Superior temporal gyrus (tissue), 1 donor: Measurements from ENCODE around the gene GSTT2.
"Not testable (repeated sequence)": the region's sequence is repeated elsewhere in the genome, so short reads cannot be mapped to it uniquely, and the experiment has no call there.

Source experiments
- DNase-seq: peaks from one replicate; pipeline ENCODE4 v3.0.0-alpha.2; 2016; ENCODE audit errors: extremely low spot score

The GSTT2 gene

GRCh38 chr22:23979557-23980240 lies at the start of gene GSTT2:
Gene GSTT2, plus strand, starts transcription at chr22:23980134.
- not testable (repeated sequence) for DNase-seq

- peak; percentile 5 for DNase-seq
Measured at GRCh38 chr22:23938328-23939016, 41.5 kb upstream of the GSTT2 start.

- DNase-seq, result no peak
Measured at GRCh38 chr22:23939017-23939357, 40.9 kb upstream of the GSTT2 start.

- DNase-seq, result not testable (repeated sequence)
Measured at GRCh38 chr22:23940166-23940565, 39.8 kb upstream of the GSTT2 start.

- DNase-seq, result not testable (repeated sequence)
Measured at GRCh38 chr22:23947391-23947790, 32.5 kb upstream of the GSTT2 start.

- DNase-seq, result not testable (repeated sequence)
Measured at GRCh38 chr22:23949764-23950163, 30.2 kb upstream of the GSTT2 start.

GRCh38 chr22:23951383-23951782 lies 28.6 kb upstream of the GSTT2 start:
- not testable (repeated sequence) for DNase-seq

- not testable (repeated sequence) for DNase-seq
Measured at GRCh38 chr22:23952794-23953405, 27.0 kb upstream of the GSTT2 start.

GRCh38 chr22:23953485-23953884 lies 26.4 kb upstream of the GSTT2 start:
- DNase-seq, result not testable (repeated sequence)

- DNase-seq, result not testable (repeated sequence)
Measured at GRCh38 chr22:23954193-23954990, 25.5 kb upstream of the GSTT2 start.

GRCh38 chr22:23954991-23955305 lies 25.0 kb upstream of the GSTT2 start:
- not testable (repeated sequence) for DNase-seq

- DNase-seq, result not testable (repeated sequence)
Measured at GRCh38 chr22:23955886-23956285, 24.0 kb upstream of the GSTT2 start.

- DNase-seq, result peak; percentile 96
Measured at GRCh38 chr22:23956301-23956900, 23.5 kb upstream of the GSTT2 start.

- not testable (repeated sequence) for DNase-seq
Measured at GRCh38 chr22:23961084-23961771, 18.7 kb upstream of the GSTT2 start, which contains the start of gene GSTT2B. Gene GSTT2B, minus strand, starts transcription at chr22:23961195. Its CDS starts 64 bp downstream, at chr22:23961131.

- not testable (repeated sequence) for DNase-seq
Measured at GRCh38 chr22:23966094-23966493, 13.8 kb upstream of the GSTT2 start.

GRCh38 chr22:23966568-23966967 lies 13.4 kb upstream of the GSTT2 start, which contains the start of gene DDTL:
Gene DDTL, plus strand, starts transcription at chr22:23966888. Its CDS starts 27 bp downstream, at chr22:23966915.
- not testable (repeated sequence) for DNase-seq

- no peak for DNase-seq
Measured at GRCh38 chr22:23969071-23969470, 10.9 kb upstream of the GSTT2 start.

GRCh38 chr22:23970201-23970641 lies 9.7 kb upstream of the GSTT2 start:
- DNase-seq, result no peak

GRCh38 chr22:23970816-23971486 lies 9.0 kb upstream of the GSTT2 start:
- DNase-seq, result no peak

GRCh38 chr22:23971927-23972326 lies 8.0 kb upstream of the GSTT2 start:
- DNase-seq, result not testable (repeated sequence)
